ENCODE results near the gene ZNF133. TPM values are rescaled to one million over a fixed set of nuclear protein-coding genes. Genes with fewer than 3 reads are reported as not detected.
A peak's percentile ranks its signal among the peaks of the same experiment; 100 is the strongest.

Gene ZNF133
- total and polyA plus RNA-seq, 2 of the 13 experiments (the other 11 are each of a cell fraction or from before 2014, with no cell fraction given) = 23.5 to 26.7 TPM

DNA sequence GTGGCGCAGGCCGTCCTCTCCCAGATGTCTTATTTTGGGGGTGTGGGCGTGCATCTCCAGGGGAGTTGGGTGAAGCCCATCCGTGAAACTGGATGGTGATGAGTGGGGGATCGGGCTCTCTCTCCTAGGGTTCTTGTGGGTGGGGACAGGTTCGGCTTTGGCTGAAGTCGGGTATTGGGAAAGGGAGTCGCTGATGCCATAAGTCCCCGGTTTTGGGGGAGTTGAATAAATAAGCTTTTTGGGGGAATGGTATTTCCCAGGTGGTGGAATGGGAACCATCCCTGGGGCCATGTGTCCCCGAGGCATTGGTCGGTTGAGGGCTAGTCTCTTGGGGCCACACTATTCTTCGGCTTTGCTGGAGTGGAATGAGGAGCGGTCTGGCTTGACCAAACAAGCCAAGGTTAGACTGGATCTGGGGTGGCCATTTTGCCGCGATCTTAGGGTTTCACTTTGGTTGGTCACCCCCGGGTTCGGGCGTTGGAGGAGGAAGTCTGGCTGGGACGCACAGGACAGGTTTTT, 481 bp downstream of the ZNF133 start (continued):
- TF ChIP-seq, protein P1, sequence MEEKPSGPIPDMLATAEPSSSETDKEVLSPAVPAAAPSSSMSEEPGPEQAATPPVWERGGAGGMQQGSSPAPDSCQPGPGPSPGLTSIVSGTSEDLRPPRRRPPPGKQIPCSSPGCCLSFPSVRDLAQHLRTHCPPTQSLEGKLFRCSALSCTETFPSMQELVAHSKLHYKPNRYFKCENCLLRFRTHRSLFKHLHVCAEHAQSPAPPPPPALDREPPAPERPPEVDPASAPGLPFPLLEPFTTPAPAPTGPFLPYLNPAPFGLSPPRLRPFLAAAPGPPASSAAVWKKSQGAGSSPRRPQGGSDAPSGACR (CRISPR knock-in tag; IDR thresholded peaks at IDR 0.05) = no peak
- TF ChIP-seq, protein P2, sequence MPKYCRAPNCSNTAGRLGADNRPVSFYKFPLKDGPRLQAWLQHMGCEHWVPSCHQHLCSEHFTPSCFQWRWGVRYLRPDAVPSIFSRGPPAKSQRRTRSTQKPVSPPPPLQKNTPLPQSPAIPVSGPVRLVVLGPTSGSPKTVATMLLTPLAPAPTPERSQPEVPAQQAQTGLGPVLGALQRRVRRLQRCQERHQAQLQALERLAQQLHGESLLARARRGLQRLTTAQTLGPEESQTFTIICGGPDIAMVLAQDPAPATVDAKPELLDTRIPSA (CRISPR knock-in tag; IDR thresholded peaks at IDR 0.05; ENCODE audit: borderline replicate concordance) = no peak
- TF ChIP-seq MED1 (CRISPR knock-in tag; IDR thresholded peaks at IDR 0.05) = no peak; the same call in 1 of the 2 replicates
- TF ChIP-seq ZNF121 (CRISPR knock-in tag; IDR thresholded peaks at IDR 0.05) = no peak
- TF ChIP-seq JDP2 (CRISPR knock-in tag; IDR thresholded peaks at IDR 0.05; ENCODE audit: borderline replicate concordance) = no peak
- no peak for TF ChIP-seq SRY (CRISPR knock-in tag; IDR thresholded peaks at IDR 0.05)
- TF ChIP-seq, protein P3, sequence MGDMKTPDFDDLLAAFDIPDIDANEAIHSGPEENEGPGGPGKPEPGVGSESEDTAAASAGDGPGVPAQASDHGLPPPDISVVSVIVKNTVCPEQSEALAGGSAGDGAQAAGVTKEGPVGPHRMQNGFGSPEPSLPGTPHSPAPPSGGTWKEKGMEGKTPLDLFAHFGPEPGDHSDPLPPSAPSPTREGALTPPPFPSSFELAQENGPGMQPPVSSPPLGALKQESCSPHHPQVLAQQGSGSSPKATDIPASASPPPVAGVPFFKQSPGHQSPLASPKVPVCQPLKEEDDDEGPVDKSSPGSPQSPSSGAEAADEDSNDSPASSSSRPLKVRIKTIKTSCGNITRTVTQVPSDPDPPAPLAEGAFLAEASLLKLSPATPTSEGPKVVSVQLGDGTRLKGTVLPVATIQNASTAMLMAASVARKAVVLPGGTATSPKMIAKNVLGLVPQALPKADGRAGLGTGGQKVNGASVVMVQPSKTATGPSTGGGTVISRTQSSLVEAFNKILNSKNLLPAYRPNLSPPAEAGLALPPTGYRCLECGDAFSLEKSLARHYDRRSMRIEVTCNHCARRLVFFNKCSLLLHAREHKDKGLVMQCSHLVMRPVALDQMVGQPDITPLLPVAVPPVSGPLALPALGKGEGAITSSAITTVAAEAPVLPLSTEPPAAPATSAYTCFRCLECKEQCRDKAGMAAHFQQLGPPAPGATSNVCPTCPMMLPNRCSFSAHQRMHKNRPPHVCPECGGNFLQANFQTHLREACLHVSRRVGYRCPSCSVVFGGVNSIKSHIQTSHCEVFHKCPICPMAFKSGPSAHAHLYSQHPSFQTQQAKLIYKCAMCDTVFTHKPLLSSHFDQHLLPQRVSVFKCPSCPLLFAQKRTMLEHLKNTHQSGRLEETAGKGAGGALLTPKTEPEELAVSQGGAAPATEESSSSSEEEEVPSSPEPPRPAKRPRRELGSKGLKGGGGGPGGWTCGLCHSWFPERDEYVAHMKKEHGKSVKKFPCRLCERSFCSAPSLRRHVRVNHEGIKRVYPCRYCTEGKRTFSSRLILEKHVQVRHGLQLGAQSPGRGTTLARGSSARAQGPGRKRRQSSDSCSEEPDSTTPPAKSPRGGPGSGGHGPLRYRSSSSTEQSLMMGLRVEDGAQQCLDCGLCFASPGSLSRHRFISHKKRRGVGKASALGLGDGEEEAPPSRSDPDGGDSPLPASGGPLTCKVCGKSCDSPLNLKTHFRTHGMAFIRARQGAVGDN (CRISPR knock-in tag; IDR thresholded peaks at IDR 0.05) = peak; percentile 20; the same call in 1 of the 2 replicates
- no peak for TF ChIP-seq FLYWCH1 (CRISPR knock-in tag; IDR thresholded peaks at IDR 0.05)
- TF ChIP-seq, protein P4, sequence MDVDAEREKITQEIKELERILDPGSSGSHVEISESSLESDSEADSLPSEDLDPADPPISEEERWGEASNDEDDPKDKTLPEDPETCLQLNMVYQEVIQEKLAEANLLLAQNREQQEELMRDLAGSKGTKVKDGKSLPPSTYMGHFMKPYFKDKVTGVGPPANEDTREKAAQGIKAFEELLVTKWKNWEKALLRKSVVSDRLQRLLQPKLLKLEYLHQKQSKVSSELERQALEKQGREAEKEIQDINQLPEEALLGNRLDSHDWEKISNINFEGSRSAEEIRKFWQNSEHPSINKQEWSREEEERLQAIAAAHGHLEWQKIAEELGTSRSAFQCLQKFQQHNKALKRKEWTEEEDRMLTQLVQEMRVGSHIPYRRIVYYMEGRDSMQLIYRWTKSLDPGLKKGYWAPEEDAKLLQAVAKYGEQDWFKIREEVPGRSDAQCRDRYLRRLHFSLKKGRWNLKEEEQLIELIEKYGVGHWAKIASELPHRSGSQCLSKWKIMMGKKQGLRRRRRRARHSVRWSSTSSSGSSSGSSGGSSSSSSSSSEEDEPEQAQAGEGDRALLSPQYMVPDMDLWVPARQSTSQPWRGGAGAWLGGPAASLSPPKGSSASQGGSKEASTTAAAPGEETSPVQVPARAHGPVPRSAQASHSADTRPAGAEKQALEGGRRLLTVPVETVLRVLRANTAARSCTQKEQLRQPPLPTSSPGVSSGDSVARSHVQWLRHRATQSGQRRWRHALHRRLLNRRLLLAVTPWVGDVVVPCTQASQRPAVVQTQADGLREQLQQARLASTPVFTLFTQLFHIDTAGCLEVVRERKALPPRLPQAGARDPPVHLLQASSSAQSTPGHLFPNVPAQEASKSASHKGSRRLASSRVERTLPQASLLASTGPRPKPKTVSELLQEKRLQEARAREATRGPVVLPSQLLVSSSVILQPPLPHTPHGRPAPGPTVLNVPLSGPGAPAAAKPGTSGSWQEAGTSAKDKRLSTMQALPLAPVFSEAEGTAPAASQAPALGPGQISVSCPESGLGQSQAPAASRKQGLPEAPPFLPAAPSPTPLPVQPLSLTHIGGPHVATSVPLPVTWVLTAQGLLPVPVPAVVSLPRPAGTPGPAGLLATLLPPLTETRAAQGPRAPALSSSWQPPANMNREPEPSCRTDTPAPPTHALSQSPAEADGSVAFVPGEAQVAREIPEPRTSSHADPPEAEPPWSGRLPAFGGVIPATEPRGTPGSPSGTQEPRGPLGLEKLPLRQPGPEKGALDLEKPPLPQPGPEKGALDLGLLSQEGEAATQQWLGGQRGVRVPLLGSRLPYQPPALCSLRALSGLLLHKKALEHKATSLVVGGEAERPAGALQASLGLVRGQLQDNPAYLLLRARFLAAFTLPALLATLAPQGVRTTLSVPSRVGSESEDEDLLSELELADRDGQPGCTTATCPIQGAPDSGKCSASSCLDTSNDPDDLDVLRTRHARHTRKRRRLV (CRISPR knock-in tag; IDR thresholded peaks at IDR 0.05) = no peak
- no peak for TF ChIP-seq FOXJ3 (CRISPR knock-in tag; IDR thresholded peaks at IDR 0.05; ENCODE audit: borderline replicate concordance)
- TF ChIP-seq ZNF773 (CRISPR knock-in tag; IDR thresholded peaks at IDR 0.05; ENCODE audit: borderline replicate concordance) = no peak
- TF ChIP-seq RFXANK (CRISPR knock-in tag; IDR thresholded peaks at IDR 0.05) = no peak
- TF ChIP-seq BRD4 (CRISPR knock-in tag; IDR thresholded peaks at IDR 0.05) = peak; percentile 13; the same call in 1 of the 2 replicates
- TF ChIP-seq ZNF20 (CRISPR knock-in tag; IDR thresholded peaks at IDR 0.05) = 0 out of 2 replicates have a peak, but pooled peaks have one; percentile 26
- no peak for TF ChIP-seq ZNF563 (CRISPR knock-in tag; IDR thresholded peaks at IDR 0.05)
- peak; percentile 80; the same call in 1 of the 2 replicates for TF ChIP-seq ZNF354B (CRISPR knock-in tag; IDR thresholded peaks at IDR 0.05)
- no peak for TF ChIP-seq MXD4 (CRISPR knock-in tag; IDR thresholded peaks at IDR 0.05)
- TF ChIP-seq ZNF143 (CRISPR knock-in tag; IDR thresholded peaks at IDR 0.05) = no peak
- no peak for TF ChIP-seq NFYC (CRISPR knock-in tag; IDR thresholded peaks at IDR 0.05)
- TF ChIP-seq FOXM1 (CRISPR knock-in tag; IDR thresholded peaks at IDR 0.05) = no peak
- TF ChIP-seq ISL2 (CRISPR knock-in tag; IDR thresholded peaks at IDR 0.05) = no peak
- 0 out of 2 replicates have a peak, but pooled peaks have one; percentile 15 for TF ChIP-seq ZBTB7B (CRISPR knock-in tag; IDR thresholded peaks at IDR 0.05)
